HG03025 (cell line): Measurements from ENCODE around the gene NCLN.
"Not testable (repeated sequence)": the region's sequence is repeated elsewhere in the genome, so short reads cannot be mapped to it uniquely, and the experiment has no call there.

Source experiments
- ATAC-seq: cut with Tn5 transposase; IDR thresholded peaks from one replicate; pipeline ENCODE4 v1.9.1; 2021; ENCODE audit warnings: mild to moderate bottlenecking, moderate library complexity; ENCODE audit not compliant: unreplicated experiment, low FRiP score

Gene NCLN

DNA sequence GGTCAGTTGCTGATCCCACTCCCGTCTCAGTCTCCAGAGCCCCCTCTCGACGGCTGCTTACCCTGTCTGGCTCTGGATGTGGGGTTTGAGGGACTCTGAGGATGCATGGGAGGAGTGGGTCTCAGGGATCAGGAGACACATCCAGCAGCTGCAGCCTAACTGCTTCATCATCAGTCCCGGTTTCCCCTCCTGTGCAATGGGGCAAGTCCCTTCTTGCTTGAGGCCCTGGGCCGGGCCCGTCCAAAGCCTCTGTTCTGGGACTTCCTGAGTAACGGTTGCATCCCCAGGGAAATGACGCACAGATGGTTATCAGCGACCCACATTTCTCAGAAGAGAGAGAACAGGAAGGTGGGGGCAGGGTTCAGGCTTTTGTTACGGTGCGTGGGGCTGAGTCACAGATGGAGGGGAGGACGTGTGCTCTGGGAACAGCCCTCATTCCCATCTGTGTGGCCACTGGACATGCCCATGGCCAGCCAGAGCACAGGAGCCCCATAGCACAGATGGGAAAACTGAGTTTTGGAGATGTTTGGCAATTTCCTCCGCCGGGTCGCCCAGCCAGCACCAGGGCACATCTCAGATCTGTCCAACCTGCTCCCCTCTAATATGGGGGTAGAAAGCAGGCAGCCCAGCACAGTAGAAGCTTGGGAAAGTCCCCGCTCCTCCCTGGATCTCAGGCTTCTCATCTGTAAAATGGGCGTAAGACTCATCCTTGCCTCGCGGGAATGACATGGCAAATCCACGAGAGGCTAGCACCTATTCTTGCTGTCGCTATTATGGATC, 30.6 kb upstream of the NCLN start:
- no peak for ATAC-seq

DNA sequence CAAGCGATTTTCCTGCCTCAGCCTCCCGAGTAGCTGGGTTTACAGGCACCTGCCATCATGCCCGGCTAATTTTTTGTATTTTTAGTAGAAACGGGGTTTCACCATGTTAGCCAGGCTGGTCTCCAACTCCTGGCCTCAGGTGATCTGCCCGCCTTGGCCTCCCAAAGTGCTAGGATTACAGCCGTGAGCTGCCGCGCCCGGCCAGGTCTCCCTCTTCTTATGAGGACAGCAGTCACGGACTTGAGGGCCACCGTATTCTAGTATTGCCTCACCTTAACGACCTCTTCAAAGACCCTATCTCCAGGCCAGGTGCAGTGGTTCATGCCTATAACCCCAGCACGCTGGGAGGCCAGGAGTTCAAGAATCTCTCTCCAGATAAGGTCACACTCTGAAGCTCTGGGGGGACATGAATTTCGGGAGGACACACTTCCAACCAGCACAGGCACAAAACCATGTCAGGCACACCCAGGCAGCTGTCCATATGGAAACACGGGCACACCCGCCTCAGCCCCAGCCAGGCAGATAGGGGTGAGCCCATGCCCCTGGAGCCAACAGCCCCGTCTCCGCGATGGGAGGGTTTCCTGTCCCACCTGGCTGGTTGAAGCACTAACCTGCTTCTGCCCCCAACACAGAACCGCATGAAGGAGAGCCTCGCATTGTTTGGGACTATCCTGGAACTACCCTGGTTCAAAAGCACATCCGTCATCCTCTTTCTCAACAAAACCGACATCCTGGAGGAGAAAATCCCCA, 28.5 kb upstream of the NCLN start:
- no peak for ATAC-seq

DNA sequence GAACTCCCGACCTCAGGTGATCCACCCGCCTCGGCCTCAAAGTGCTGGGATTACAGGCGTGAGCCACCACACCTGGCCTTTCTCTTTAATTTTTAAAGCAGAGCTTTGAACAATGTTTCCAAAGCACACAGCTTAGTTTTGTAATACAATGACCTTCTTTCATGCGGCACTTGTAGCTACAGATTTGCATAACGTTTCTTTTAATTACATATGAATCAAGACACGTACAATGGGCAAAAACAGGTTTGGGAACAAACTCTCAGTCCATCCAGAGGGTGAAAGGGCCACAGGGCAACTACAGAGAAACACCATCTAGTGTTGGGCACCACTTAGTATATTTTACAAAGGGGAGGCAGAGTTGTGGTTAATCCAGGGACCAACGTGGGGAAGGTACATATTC, 26.2 kb upstream of the NCLN start:
- ATAC-seq, result no peak

DNA sequence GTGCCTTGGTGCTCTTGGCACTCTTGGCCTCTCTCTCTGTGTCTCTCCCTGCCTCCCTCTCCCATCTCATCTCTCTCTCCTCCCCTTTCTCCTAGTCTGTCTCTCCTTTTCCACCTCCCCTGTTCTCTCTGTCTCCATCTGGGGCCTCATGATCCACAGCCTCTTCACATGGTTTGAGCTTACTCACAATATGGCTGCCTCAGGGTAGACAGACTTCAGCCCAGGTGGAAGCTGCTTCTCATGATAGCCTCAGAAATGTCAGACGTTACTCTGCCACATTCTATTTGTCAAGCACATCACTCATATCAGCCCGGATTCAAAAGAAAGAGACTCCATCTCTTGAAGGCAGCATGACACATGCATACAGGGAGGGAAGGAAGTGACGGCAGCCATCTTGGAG, 25.5 kb upstream of the NCLN start:
- no peak for ATAC-seq

DNA sequence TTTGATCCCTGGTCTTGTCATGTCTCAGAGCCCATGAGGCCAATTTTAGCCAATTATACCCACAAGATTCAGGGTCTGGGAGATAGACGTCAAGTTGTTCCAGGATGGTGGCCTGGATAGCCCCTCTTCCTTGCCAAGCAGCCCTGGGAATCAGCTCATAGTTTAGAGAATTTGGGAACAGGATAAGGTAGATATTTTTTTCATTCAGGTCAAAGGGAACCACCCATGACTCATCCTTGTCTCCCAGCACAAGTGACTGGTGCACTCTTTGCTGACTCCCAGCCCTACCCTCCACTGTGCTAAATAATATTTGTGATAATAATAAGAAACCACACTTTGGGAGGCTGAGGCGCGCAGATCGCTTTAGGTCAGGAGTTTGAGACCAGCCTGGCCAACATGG, 24.3 kb upstream of the NCLN start:
- no peak for ATAC-seq

DNA sequence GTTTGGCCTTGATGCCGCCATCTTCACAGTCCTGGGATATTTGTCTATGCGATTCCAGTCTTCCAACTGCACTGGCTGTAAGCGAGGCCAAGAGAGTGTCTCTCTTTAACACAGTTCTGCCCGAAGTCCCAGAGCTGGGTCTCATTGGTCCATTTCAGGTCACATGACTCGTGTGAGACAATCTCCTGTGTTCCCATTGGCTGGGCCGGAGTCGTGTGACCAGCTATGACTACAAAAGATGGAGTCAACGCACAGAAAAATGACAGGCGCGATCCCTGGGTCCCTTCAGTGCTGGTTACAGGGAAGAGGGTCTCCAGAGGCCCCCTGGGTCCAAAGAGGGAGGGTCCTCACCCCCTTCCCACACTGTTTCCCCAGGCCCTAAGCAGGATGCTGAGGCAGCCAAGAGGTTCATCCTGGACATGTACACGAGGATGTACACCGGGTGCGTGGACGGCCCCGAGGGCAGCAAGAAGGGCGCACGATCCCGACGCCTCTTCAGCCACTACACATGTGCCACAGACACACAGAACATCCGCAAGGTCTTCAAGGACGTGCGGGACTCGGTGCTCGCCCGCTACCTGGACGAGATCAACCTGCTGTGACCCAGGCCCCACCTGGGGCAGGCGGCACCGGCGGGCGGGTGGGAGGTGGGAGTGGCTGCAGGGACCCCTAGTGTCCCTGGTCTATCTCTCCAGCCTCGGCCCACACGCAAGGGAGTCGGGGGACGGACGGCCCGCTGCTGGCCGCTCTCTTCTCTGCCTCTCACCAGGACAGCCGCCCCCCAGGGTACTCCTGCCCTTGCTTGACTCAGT, 23.1 kb upstream of the NCLN start:
- no peak for ATAC-seq

DNA sequence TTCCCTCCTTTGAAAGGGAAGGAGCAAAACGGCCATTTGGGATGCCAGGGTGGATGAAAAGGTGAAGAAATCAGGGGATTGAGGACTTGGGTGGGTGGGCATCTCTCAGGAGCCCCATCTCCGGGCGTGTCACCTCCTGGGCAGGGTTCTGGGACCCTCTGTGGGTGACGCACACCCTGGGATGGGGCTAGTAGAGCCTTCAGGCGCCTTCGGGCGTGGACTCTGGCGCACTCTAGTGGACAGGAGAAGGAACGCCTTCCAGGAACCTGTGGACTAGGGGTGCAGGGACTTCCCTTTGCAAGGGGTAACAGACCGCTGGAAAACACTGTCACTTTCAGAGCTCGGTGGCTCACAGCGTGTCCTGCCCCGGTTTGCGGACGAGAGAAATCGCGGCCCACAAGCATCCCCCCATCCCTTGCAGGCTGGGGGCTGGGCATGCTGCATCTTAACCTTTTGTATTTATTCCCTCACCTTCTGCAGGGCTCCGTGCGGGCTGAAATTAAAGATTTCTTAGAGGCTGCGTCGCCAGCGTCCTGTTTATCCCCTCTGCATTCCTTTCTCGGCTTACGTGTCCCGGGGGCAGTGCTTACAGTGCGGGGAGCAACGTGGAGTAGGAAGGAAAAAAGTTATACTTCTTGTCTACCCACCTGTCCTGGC, 22.4 kb upstream of the NCLN start:
- ATAC-seq, result no peak

DNA sequence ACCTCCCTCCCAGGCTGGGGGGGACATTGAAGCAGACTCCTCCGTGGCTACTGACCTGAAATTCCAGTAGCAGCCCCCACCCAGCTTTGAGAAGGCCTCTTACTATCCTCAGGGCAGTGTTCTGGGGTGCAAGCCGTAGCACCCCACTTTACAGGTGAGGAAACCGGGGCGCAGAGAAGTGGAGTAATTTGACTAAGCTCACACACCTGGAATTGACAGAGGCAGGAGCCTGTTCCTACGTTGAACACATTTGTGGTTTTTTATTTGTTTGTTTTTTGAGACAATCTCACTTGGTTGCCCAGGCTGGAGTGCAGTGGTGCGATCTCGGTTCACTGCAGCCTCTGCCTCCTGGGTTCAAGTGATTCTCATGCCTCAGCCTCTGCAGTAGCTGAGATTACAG, 21.8 kb upstream of the NCLN start:
- no peak for ATAC-seq

DNA sequence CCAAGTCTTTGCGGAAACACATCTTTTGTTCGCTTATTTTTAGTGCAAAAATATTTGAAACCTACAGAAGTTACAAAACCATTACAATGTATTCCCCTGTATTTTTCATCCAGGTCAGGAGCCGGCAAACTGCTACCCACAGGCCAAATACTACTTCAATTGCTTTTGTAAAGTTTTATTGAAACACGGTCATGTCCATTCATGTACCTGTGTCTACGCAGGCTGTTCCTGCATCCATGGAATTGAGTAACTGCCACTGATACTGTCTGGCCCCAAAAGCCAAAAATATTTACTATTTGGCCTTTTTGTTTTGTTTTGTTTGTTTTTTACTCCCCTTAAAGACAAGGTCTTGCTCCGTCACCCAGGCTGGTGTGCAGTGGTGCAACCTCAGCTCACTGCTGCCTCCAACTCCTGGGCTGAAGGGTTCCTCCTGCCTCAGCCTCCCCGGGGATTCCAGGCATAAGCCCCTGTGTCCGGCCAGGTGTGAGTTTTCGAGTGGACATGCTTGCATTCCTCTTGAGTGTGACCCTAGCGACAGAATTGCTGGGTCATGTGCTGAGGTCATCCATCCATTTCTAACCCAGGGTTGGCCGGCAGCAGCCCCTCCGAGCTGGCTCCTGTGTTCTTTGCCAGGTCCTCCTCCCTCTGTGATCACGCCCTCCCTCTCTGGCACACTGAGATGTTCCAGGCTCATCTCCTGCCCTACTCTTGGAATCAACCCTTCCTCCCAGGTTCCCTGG, 18.0 kb upstream of the NCLN start:
- no peak for ATAC-seq

DNA sequence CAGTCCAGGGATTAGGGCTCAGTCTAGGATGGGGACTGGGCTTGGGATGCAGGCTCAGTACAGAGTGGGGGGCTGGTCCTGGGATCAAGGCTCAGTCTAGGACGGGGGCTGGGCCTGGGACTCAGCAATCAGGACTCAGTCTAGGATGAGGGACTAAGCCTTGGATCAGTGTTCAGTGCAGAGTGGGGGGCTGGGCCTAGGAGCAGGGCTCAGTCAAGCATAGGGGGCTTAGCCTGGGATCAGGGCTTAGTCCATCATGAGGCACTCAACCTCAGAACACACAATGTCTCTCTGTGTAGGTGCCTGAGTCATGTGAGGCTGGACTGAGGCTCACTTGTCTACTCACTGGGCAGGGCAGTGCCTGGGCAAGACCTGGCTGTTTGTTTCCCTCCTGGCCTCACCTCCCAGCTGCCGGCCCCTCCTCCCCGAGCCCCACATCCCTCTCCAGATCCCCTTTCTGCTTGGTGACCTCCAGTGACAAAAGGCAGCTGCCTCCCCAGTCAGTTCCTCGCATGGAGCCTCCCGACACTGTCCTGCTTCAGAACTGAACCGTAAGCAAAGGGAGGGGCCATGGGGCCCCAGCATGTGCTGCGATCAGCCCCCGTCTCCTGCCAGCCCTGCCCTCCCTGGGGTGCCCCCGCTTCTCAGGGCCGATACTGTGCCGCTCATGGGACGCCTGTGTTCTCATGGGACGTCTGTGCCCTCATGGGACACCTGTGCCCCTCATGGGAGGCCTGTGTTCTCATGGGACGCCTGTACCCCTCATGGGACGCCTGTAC, 13.6 kb upstream of the NCLN start:
- ATAC-seq, result no peak

DNA sequence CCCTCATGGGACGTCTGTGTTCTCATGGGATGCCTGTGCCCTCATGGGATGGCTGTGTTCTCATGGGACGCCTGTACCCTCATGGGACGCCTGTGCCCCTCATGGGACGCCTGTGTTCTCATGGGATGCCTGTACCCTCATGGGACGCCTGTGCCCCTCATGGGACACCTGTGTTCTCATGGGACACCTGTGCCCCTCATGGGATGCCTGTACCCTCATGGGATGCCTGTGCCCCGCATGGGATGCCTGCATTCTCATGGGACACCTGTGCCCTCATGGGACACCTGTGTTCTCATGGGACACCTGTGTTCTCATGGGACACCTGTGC, 13.1 kb upstream of the NCLN start:
- not testable (repeated sequence) for ATAC-seq

DNA sequence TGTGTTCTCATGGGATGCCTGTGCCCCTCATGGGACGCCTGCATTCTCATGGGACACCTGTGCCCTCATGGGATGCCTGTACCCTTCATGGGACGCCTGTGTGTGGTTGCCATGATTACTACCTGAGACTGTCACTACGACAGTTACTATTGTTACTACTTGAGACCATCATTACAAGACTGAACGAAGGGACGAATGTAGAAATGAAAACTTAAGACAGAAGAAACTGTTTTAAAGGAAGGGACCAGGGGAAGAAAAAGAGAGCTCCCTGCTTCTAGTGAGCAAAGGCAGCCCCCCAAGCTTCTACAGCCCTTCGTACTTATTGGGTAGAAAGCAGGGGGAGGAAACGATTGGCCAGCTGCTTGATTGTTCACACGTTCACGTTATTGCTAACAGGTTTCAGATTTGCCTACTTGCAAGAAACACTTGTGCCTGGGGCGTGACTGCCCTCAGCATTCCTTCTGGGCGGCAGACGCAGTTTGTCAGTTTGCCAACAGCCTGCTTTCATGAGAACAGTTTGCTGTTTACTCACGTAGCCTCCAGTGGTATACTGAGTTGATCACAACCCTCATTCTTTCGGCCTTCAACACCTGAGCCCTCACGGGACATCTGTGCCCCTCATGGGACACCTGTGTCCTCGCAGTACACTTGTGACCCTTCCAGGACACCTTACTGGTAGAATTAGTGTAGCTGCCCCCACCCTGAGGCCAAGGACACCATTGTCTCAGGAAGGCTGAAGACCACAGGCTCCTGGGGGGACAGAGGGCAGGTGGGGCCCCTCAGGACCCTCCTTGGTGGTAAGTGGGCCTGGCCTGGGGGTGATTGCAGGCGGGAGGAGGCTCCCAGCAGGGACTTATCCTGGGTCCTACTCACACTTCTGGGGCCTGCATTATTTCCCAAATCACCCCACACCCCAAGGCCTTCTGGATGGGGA, 9.7 kb upstream of the NCLN start:
- ATAC-seq, result no peak

DNA sequence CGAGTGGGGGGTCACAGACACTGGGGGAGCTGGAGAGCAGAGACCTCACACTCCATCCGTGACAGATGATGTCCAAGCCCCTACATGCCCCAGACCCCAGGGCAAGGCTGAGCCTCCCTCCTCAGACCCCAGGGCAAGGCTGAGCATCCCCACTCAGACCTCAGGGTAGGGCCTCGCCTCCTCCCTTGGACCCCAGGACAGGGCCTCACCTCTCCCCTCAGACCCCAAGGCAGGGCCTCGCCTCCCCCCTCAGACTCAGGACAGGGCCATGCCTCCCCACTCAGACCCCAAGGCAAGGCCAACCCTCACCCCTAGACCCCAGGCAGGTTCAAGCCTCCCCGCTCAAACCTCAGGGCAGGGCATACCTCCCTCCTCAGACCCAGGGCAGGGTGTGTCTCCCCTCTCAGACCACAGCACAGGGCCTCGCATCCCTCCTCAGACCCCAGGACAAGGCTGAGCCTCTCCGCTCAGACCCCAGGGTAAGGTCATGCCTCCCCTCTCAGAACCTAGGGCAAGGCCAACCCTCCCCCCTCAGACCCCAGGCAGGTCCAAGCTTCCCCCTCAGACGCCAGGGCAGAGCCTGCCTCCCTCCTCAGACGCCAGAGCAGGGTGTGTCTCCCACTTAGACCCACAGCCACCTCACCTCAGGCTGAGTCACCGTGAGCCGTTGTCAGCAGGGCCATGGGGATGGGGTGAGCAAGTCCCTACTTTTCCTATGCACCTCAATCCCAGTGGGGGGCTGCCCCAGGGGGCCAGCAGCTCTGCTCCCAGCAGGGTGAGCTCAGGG, 8.8 kb upstream of the NCLN start:
- ATAC-seq, result no peak

DNA sequence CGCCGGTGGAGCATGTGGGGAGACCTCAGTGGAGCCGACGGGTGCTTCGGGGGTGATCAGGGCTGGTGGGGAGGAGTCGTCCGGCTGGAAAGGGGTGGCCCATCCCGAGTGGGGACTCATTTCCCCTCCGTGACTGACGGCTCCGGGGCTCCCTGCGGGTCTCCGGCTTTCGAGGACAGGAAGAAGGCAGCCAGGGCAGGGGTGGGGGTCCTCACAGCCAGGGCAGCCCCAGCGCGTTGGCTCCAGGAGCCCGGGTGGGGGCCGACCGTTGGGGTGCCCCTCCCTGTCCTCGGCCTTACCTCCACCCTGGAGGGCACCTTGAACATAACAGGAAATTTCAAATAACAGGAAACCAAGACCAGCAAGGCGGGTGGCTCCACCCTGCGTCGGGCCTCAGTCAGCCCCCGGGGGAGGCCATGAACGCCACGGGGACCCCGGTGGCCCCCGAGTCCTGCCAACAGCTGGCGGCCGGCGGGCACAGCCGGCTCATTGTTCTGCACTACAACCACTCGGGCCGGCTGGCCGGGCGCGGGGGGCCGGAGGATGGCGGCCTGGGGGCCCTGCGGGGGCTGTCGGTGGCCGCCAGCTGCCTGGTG, 7.3 kb upstream of the NCLN start, which contains the start of gene S1PR4:
Gene S1PR4, plus strand, starts transcription at position 393 of the 596 bp plus-strand sequence. Its CDS starts 24 bp downstream, at position 417.
- ATAC-seq, result no peak

DNA sequence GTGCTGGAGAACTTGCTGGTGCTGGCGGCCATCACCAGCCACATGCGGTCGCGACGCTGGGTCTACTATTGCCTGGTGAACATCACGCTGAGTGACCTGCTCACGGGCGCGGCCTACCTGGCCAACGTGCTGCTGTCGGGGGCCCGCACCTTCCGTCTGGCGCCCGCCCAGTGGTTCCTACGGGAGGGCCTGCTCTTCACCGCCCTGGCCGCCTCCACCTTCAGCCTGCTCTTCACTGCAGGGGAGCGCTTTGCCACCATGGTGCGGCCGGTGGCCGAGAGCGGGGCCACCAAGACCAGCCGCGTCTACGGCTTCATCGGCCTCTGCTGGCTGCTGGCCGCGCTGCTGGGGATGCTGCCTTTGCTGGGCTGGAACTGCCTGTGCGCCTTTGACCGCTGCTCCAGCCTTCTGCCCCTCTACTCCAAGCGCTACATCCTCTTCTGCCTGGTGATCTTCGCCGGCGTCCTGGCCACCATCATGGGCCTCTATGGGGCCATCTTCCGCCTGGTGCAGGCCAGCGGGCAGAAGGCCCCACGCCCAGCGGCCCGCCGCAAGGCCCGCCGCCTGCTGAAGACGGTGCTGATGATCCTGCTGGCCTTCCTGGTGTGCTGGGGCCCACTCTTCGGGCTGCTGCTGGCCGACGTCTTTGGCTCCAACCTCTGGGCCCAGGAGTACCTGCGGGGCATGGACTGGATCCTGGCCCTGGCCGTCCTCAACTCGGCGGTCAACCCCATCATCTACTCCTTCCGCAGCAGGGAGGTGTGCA, 6.6 kb upstream of the NCLN start:
- no peak for ATAC-seq

DNA sequence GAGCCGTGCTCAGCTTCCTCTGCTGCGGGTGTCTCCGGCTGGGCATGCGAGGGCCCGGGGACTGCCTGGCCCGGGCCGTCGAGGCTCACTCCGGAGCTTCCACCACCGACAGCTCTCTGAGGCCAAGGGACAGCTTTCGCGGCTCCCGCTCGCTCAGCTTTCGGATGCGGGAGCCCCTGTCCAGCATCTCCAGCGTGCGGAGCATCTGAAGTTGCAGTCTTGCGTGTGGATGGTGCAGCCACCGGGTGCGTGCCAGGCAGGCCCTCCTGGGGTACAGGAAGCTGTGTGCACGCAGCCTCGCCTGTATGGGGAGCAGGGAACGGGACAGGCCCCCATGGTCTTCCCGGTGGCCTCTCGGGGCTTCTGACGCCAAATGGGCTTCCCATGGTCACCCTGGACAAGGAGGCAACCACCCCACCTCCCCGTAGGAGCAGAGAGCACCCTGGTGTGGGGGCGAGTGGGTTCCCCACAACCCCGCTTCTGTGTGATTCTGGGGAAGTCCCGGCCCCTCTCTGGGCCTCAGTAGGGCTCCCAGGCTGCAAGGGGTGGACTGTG, 5.9 kb upstream of the NCLN start:
- no peak for ATAC-seq
